GM21360 (cell line): ENCODE results near the gene SLC25A21.

Source experiments
- ATAC-seq: cut with Tn5 transposase; IDR thresholded peaks from one replicate; pipeline ENCODE4 v1.9.1; 2021; ENCODE audit warnings: mild to moderate bottlenecking, moderate library complexity; ENCODE audit not compliant: unreplicated experiment

Gene SLC25A21

DNA sequence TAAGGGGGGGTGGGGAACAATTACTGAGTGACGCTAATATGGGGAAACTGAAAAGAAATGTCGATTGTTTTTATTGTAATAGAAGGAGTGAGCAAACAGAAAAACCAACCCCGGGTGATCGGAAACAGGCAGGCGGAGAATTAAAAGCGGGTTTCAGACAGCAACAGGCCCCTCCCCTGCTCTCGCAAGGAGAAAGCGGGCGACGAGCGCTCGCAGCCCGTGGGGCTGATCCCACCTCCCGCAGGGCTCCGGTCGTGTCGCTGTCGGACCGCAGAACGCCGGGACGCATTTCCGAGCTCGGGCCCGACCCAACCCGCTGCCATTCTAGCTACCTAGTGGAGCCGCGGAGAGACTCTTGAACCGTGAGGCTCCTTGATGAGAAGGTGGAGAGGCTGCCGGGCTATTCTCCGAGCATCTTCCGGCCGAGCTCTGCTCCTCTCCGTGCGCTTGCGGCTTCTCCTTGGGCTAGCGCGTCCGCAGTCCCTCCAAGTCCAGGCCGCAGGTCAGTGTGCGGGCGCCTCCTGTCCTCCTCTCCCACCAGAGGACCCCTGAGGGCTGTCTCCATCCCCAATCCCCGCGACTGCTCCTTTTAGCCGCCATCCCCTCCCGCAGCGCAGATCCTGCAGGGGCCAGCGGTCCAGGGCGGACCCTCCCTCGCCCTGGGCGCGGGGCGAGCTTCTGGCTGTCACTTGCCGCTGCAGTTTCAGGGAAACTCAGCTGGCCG is 514.8 kb downstream of the SLC25A21 start:
- no peak for ATAC-seq

DNA sequence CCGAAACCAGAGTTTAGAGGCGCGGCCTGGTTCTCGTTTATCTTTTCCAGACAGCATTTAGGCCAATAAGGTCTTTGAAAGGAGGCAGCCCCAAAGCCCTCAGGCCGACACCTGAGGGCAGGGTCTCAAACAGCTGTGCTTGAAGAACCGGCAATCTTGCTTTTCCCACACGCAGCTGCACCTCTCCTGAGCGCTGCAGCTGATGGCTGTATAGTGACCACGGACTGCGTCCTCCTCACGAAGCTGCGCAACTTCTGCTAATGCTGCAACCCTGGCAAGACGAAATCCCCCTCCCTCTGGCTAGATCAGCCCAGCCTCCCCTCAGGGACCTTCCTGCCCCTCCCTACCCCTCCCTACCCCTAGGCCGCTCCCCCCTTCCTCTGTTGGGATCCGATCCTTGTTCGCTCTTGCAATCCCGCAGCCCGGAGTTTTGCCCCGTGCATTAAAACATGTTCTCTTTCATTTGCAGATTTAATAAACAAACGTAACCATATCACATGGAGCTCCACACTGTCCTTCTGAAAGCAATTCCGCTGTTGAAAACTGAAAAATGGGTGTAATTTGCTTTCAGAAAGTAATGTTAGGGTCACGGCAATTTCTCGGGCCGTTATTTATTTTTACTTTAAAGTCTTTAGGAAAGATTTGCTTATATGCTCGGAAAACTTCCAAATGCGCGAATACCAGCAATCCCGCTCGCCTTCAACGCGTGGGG is 515.6 kb downstream of the SLC25A21 start:
- ATAC-seq, result no peak

- ATAC-seq, result no peak
Observed at GRCh38 chr14:36655963-36656686, 516.3 kb downstream of the SLC25A21 start.

- ATAC-seq, result no peak
Observed at GRCh38 chr14:36655571-36655962, 516.8 kb downstream of the SLC25A21 start.

GRCh38 chr14:36654794-36655381 is 517.5 kb downstream of the SLC25A21 start:
- ATAC-seq, result no peak

GRCh38 chr14:36653962-36654793 is 518.2 kb downstream of the SLC25A21 start:
- no peak for ATAC-seq

DNA sequence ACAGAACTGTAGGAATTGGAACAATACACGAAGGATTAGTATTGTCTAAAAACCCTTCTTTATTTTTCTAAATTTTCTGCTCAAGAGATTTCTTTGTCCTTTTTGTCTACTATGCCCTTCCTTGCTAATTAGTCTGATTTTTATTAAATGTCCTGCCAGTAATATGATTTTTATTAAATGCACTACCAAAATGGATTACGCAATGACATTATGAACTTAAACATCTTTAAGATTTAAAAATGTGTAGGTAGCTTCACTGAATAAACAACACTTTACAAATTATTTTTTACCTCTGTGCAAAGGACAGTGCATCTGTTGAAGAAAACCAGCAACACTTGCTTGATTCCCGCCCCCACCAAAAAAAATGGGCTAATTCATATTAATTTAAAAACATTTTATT is 519.0 kb downstream of the SLC25A21 start:
- ATAC-seq, result no peak

GRCh38 chr14:36652542-36653201 is 519.7 kb downstream of the SLC25A21 start:
- no peak for ATAC-seq

- no peak for ATAC-seq
Observed at GRCh38 chr14:36649872-36650650, 522.3 kb downstream of the SLC25A21 start.

GRCh38 chr14:36647824-36648753 is 524.3 kb downstream of the SLC25A21 start:
- no peak for ATAC-seq

DNA sequence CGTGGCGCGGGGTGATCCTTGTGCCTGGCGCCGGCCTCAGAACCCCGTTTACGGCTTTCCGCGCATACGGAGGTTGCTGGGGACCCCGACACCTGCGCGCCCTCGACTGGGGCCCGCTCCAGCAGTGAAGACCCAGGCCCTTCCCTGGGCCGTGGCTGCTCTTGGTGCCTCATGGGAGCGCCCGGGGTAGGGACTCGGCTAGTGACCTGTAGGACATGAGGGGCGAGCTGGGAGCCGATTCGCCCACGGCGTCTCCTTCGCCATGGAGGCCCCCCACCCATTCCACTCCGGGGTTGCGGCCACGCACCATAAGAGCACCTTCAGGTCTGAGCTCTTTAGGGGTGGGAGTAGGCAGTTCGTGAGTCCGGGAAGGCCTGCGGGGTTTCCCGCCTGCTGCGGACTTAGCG is 525.0 kb downstream of the SLC25A21 start:
- ATAC-seq, result no peak

GRCh38 chr14:36646664-36647416 is 525.6 kb downstream of the SLC25A21 start:
- ATAC-seq, result no peak

- no peak for ATAC-seq
Observed at GRCh38 chr14:36633580-36633979, 538.8 kb downstream of the SLC25A21 start.
